CD4-positive, alpha-beta T cell (primary cell): Measurements from ENCODE around the gene WARS2. TPM values are rescaled to one million over a fixed set of nuclear protein-coding genes. Genes with fewer than 3 reads are reported as not detected.

Experiments used
- ATAC-seq: fragments of 200-7000 bp; cut with Tn5 transposase; one replicate; pipeline ENCODE4 v1.10.0; 2022; ENCODE audit warnings: mild to moderate bottlenecking; ENCODE audit not compliant: poor library complexity
- CTCF ChIA-PET: fragments of 350-600 bp; sonication (Branson Sonifier 250); formaldehyde crosslinking; loops from one replicate; lab custom pipeline; 2021; ENCODE audit warnings: antibody characterized with exemption, inconsistent platforms; lab: Charles Lee
- POLR2A ChIA-PET: fragments of 350-600 bp; sonication (Branson Sonifier 250); formaldehyde crosslinking; loops from one replicate; lab custom pipeline; 2021; ENCODE audit warnings: antibody characterized with exemption, inconsistent platforms; lab: Charles Lee
- DNase-seq, 14 experiments: peaks; one replicate each; pipeline ENCODE4 v3.0.0-alpha.2; 2013 to 2020; ENCODE audit warnings: mixed read lengths in 2 of 14
- H3K27ac ChIP-seq, 2 donors: one replicate each; pipeline versions ENCODE4 v1.5.1 to v1.7.0; 2013; ENCODE audit warnings: low read length in 2 of 2, low read depth in 1 of 2, mild to moderate bottlenecking in 1 of 2
- H3K27me3 ChIP-seq, 2 experiments: 1 replicate in 1 of 2; 2 replicates in 1 of 2; pipeline versions ENCODE4 v1.6.1 to v1.7.0; 2013; ENCODE audit warnings: low read length in 2 of 2, control low read depth in 1 of 2, mild to moderate bottlenecking in 1 of 2, moderate library complexity in 1 of 2; ENCODE audit not compliant: insufficient read depth in 2 of 2, control insufficient read depth in 1 of 2
- H3K36me3 ChIP-seq: one replicate; pipeline ENCODE4 v1.6.1; 2013; ENCODE audit warnings: low read length, control low read depth; ENCODE audit not compliant: insufficient read depth
- H3K4me1 ChIP-seq: one replicate; pipeline ENCODE4 v1.6.1; 2013; ENCODE audit warnings: low read length, control low read depth; ENCODE audit not compliant: insufficient read depth
- H3K4me3 ChIP-seq: one replicate; pipeline ENCODE4 v1.5.1; 2013; ENCODE audit warnings: mild to moderate bottlenecking, low read length, moderate library complexity
- H3K9me3 ChIP-seq, 2 experiments: 1 replicate in 1 of 2; 2 replicates in 1 of 2; pipeline versions ENCODE4 v1.6.1 to v1.7.0; 2013; ENCODE audit warnings: low read length in 2 of 2, mild to moderate bottlenecking in 2 of 2, control low read depth in 1 of 2, moderate library complexity in 1 of 2; ENCODE audit not compliant: control insufficient read depth in 1 of 2, insufficient read depth in 1 of 2
- H3K27ac Mint-ChIP-seq: one replicate; pipeline ENCODE4 v1.8.0; 2020; ENCODE audit warnings: mixed read lengths
- H3K27me3 Mint-ChIP-seq: one replicate; pipeline ENCODE4 v1.8.0; 2021; ENCODE audit warnings: mixed read lengths
- H3K36me3 Mint-ChIP-seq: one replicate; pipeline ENCODE4 v1.8.0; 2021; ENCODE audit warnings: low read depth, mixed read lengths
- H3K4me1 Mint-ChIP-seq: one replicate; pipeline ENCODE4 v1.8.0; 2021; ENCODE audit warnings: low read depth, mixed read lengths
- H3K4me3 Mint-ChIP-seq: one replicate; pipeline ENCODE4 v1.8.0; 2020; ENCODE audit warnings: mild to moderate bottlenecking, mixed read lengths
- H3K9me3 Mint-ChIP-seq: one replicate; pipeline ENCODE4 v1.8.0; 2020; ENCODE audit warnings: mixed read lengths
- CTCF ChIP-seq: fragments of 200-600 bp; IDR thresholded peaks from one replicate; pipeline ENCODE4 v1.8.0; 2022; ENCODE audit warnings: antibody characterized with exemption, mild to moderate bottlenecking
- intact Hi-C, 2 experiments: fragments of 100-400 bp; cut with DNase I in 1 of 2; cut with micrococcal nuclease in 1 of 2; formaldehyde crosslinking; loops; one replicate each; pipeline versions ENCODE4 v1.15.1 to v1.9.0; 2023 to 2025; cut with DNase I, micrococcal nuclease
- total RNA-seq, 174 experiments: library from RNA in 2 of 174; stranded (reverse) in 2 of 174; gene quantifications; one replicate each; pipeline ENCODE4 v1.2.3 and lab custom pipeline; 2021 to 2026

Gene WARS2
- total RNA-seq, 2 experiments from 2014 or later: 15.8 to 16.5 TPM

DNA sequence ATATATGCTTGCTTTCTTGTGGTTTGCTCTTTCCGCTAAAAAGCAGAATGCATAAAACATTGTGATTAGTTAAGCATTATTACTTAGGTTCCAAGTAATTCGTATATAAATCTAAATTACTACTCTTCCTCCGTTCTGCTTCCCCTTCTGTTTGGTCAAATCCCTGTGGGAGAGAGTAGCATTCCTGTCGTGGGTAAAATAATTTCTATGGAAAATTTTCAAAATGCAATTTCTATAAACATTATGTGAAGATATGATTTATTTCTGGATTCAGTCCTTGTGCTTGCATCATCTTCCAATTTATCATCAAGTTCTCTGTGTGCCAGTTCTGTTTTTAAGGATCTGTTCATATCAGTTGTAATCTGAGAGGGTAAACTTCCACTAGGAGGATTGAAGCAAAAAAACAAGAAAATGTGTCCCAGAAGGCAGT is 7.2 kb upstream of the WARS2 start:
- H3K27me3 Mint-ChIP-seq: no peaks in the 10 kb centered on the region
- no peaks in the 10 kb centered on the region for H3K9me3 ChIP-seq
- no peak for ATAC-seq
- no peak overlapping the region for H3K4me3 Mint-ChIP-seq
- H3K9me3 Mint-ChIP-seq: no peaks in the 10 kb centered on the region
- H3K4me1 ChIP-seq: no peaks in the 10 kb centered on the region
- no peak for TF ChIP-seq CTCF
- no peaks in the 10 kb centered on the region for H3K36me3 ChIP-seq
- DNase-seq: no peak
- no peak overlapping the region for H3K4me3 ChIP-seq
- ChIA-PET CTCF (no interaction called here), POLR2A (no interaction called here)
- peaks cover 26% of the 10 kb centered on the region for H3K36me3 Mint-ChIP-seq
- H3K4me1 Mint-ChIP-seq: peaks cover 2% of the 10 kb centered on the region
- intact Hi-C loops: loop anchor here (10.0 kb wide), 2 partner anchors 1253 to 1543 kb away; partner anchors contain the start of gene TENT5C (in 1 of the 2)
- no peaks in the 10 kb centered on the region for H3K27me3 ChIP-seq
- H3K27ac ChIP-seq: no peak overlapping the region
- no peak overlapping the region for H3K27ac Mint-ChIP-seq

GRCh38 chr1:119146466-119146865 is 6.0 kb upstream of the WARS2 start:
- no peaks in the 10 kb centered on the region for H3K27me3 ChIP-seq
- no peak overlapping the region for H3K4me3 ChIP-seq
- TF ChIP-seq CTCF: no peak
- H3K9me3 Mint-ChIP-seq: no peaks in the 10 kb centered on the region
- H3K36me3 ChIP-seq: no peaks in the 10 kb centered on the region
- peaks cover 13% of the 10 kb centered on the region for H3K4me1 Mint-ChIP-seq
- DNase-seq: no peak
- H3K4me3 Mint-ChIP-seq: no peak overlapping the region
- H3K27ac Mint-ChIP-seq: no peak overlapping the region
- no peaks in the 10 kb centered on the region for H3K27me3 Mint-ChIP-seq
- intact Hi-C loops: loop anchor here (10.0 kb wide), 2 partner anchors 1252 to 1542 kb away; partner anchors contain the start of gene TENT5C (in 1 of the 2)
- no peaks in the 10 kb centered on the region for H3K9me3 ChIP-seq
- no peaks in the 10 kb centered on the region for H3K4me1 ChIP-seq
- ChIA-PET CTCF (no interaction called here), POLR2A (no interaction called here)
- no peak for ATAC-seq
- H3K36me3 Mint-ChIP-seq: peaks cover 23% of the 10 kb centered on the region
- no peak overlapping the region for H3K27ac ChIP-seq

DNA sequence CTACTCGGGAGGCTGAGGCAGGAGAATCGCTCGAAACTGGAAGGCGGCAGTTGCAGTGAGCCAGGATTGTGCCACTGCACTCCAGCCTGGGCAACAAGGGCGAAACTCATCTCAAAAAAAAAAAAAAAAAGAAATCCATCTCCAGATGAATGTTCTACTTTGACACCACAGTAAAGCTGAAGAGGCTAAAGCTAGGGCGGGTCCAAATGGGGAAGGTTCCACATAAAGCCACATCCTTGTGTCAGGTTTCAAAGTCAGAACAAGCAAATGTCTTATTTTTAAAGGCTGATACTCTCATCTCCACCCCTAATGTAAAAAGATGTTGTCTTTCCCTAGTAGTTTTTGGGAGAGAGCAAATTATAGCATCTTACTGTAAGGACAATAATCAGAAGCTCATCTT is 4.4 kb upstream of the WARS2 start:
- Mint-ChIP-seq H3K4me1 (peaks cover 18% of the 10 kb centered on the region), H3K27me3 (no peaks in the 10 kb centered on the region), H3K27ac (no peak overlapping the region), H3K9me3 (no peaks in the 10 kb centered on the region), H3K36me3 (peaks cover 13% of the 10 kb centered on the region), H3K4me3 (no peak overlapping the region)
- Histone ChIP-seq H3K9me3 (no peaks in the 10 kb centered on the region), H3K4me3 (no peak overlapping the region), H3K27me3 (no peaks in the 10 kb centered on the region), H3K27ac (no peak overlapping the region), H3K36me3 (no peaks in the 10 kb centered on the region), H3K4me1 (peaks cover 13% of the 10 kb centered on the region)
- DNase-seq (no peak), ATAC-seq (no peak)
- CTCF ChIA-PET: interaction anchor here (0.6 kb wide), 2 partner anchors 21 to 185 kb away, joined by 3 to 5 read pairs; no protein-coding TSS in a partner anchor
- intact Hi-C loops: loop anchor here (10.0 kb wide), 2 partner anchors 1250 to 1540 kb away; partner anchors contain the start of gene TENT5C (in 1 of the 2)
- TF ChIP-seq CTCF: no peak
- POLR2A ChIA-PET: no interaction called here
